GM12891 (cell line): ENCODE data around the gene NUDT17.

Experiments
- DNase-seq: peaks from one replicate; pipeline ENCODE4 v3.0.0; 2011; ENCODE audit warnings: low spot score; ENCODE audit not compliant: insufficient read length
- FAIRE-seq: peaks from 2 replicates; lab custom pipeline; 2011; peaks lifted over from hg19 to GRCh38; lab: Jason Lieb, UNC
- PAX5 ChIP-seq: IDR thresholded peaks from 2 replicates; pipeline ENCODE4 v1.6.1; 2011; ENCODE audit warnings: low read length, moderate library complexity, mild to moderate bottlenecking; ENCODE audit not compliant: insufficient read depth, severe bottlenecking
- POLR2A ChIP-seq: IDR thresholded peaks from 2 replicates; pipeline ENCODE4 v1.6.1; 2011; ENCODE audit warnings: low read depth, low read length, control low read depth
- POLR2AphosphoS5 ChIP-seq: IDR thresholded peaks from 2 replicates; pipeline ENCODE4 v1.6.1; 2011; ENCODE audit warnings: low read depth, low read length, control low read depth
- POU2F2 ChIP-seq: IDR thresholded peaks from 2 replicates; pipeline ENCODE4 v1.6.1; 2011; ENCODE audit warnings: low read depth, mild to moderate bottlenecking, control low read depth, low read length, moderate library complexity
- SPI1 ChIP-seq: IDR thresholded peaks from 2 replicates; pipeline ENCODE4 v1.6.1; 2011; ENCODE audit warnings: low read depth, low read length, control low read depth
- TAF1 ChIP-seq: IDR thresholded peaks from 2 replicates; pipeline ENCODE4 v1.6.1; 2011; ENCODE audit warnings: low read depth, low read length, control low read depth

NUDT17 gene

DNA sequence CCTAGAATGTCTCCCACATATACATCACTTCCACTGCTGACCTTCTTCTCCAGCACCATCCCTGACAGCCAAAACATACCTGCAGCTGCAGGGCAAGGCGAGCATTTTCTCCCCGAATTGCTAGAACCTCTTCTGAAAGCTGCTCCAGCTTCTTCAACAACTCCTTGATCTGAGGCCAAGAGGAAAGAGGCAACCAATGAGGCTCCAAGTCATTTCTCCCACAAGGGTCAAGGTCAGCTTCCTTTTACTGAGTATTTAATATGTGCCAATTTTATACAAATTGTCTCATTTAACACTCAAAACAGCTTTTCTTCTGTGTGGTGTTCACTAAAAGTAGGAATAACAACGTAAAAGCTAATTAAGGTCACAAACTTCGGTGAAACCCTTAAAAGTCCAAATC lies 22.8 kb downstream of the NUDT17 start:
- no peak for DNase-seq
- TF ChIP-seq POU2F2 = no peak
- no peak for TF ChIP-seq POLR2AphosphoS5
- no peak for TF ChIP-seq TAF1
- FAIRE-seq = no peak

DNA sequence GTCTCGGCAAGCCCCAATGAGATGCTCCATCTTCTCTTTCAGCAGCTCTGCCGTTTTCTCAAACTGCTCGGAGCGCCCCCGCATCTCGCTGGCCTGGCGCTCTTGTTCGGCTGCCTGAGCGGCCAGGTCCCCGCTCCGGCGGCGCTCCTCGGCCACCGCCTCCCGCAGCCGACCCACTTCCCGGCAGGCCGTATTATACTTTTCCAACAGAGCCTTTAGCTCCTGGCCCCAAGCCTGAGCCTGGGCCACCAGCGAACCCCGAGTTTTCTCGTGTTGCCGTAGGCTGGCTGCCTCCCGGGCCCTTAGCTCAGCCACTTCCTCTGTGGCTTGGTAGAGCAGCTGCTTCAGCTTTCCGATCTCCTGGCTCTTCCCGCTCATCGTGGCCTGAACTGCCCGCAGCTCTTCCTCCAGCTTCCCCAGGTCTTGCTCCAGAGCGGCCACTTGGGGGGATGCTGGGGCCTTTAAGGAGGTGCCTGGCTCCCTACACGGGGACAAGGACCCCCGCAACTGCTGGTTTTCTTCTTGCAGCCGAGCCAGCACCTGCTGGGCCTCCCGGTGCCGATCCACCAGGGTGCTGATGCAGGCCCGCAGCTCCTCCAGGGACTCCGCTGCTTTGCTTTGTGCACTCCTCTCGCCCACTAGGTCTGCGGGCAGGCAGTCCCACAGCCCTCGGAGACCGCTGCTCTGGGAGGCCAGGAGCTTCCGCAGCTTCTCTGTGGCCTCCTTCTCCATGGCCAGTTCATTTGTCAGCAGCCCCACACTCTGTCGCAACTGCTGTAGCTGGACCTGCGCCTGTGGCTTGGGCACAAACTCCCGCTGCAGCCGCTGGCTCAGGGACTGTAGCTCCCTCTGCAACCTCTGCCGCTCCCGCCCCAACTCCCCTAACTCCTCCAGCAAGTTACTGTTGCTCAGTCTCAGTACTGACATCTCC lies 26.8 kb downstream of the NUDT17 start:
- peak; percentile 9 for FAIRE-seq
- DNase-seq = peak; percentile 41
- TF ChIP-seq TAF1 = no peak
- TF ChIP-seq SPI1 = peak; percentile 49; the same call in 1 of the 2 replicates

DNA sequence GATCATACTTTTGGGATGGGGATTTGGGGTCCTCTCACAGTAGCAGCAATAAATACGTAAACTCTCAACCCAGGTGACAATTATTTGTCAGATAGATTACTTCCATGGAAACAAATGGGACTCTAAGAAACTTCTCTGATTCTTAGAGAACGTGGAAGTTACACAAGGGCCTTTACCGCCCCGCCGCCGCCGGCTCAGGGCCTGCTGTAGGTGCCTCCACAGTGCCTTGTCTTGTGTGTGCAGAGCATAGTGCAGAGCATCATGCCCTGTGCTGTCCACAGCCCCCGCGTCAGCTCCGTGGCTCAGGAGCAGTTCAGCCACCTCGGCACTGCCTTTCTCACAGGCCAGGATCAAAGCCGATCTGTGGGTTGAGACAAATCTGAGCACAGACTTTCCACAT lies 29.2 kb downstream of the NUDT17 start:
- FAIRE-seq (no peak), DNase-seq (no peak)
- no peak for TF ChIP-seq POLR2A
- no peak for TF ChIP-seq POU2F2
- TF ChIP-seq SPI1 = no peak
- no peak for TF ChIP-seq TAF1
- no peak for TF ChIP-seq PAX5
- no peak for TF ChIP-seq POLR2AphosphoS5

GRCh38 chr1:145877923-145878486 lies 32.6 kb downstream of the NUDT17 start:
- TF ChIP-seq SPI1 (no peak), POU2F2 (no peak), POLR2AphosphoS5 (no peak), TAF1 (no peak), PAX5 (no peak), POLR2A (no peak)
- DNase-seq = no peak
- no peak for FAIRE-seq

DNA sequence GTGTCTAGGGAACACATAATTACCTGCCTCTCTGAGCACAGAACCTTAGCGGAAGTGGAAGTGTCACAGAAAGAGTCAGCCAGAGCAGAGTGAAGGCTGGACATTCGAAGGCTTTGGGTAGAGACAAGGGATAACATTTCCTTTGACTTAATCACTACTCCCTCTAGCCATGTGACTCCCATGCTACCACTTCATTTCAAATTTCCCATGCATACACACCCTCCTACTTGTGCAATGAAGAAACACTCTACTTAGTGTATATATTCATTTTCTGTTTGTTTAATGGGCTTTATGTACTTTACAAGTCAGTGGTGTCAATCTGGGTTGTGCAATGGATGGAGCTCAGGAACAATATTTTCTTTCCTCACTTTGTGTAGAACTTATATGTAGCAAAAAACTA lies 33.3 kb downstream of the NUDT17 start:
- DNase-seq (no peak), FAIRE-seq (no peak)
- TF ChIP-seq POLR2AphosphoS5 (no peak), POU2F2 (no peak), SPI1 (no peak), POLR2A (no peak), TAF1 (no peak), PAX5 (no peak)

- no peak for TF ChIP-seq PAX5
- no peak for TF ChIP-seq SPI1
- no peak for TF ChIP-seq POLR2AphosphoS5
- TF ChIP-seq TAF1 = no peak
- no peak for TF ChIP-seq POLR2A
- TF ChIP-seq POU2F2 = no peak
- no peak for DNase-seq
- FAIRE-seq = no peak
Observed at GRCh38 chr1:145879775-145880174, 34.3 kb downstream of the NUDT17 start.

DNA sequence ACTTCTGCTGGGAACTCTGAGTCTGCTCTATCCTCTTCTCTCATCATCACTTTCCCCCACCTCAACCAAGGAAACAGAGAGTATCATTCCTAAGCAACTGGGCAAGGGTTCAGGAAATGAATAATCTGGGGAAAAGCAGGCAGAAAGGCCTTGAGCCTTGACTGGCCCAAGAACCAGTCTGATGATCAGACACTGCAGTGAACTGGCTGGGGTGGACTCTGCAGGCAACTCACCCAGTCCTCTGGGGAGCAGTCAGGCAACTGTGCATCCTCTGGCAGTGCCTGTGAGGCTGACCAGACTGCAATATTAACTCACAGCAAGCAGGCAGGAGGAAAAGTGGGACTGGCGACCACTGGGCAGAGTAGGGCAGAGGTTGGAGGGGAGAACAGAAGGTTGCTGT lies 39.2 kb downstream of the NUDT17 start:
- DNase-seq (no peak), FAIRE-seq (no peak)
- TF ChIP-seq TAF1 (no peak), POLR2AphosphoS5 (no peak), POLR2A (no peak), POU2F2 (no peak), SPI1 (no peak), PAX5 (no peak)

GRCh38 chr1:145885738-145886287 lies 40.4 kb downstream of the NUDT17 start, which contains the start of gene ANKRD35:
ANKRD35 (minus strand) TSS chr1:145885866; CDS start chr1:145885758, 108 bp downstream.
- FAIRE-seq (peak; percentile 78), DNase-seq (peak; percentile 98)
- TF ChIP-seq POLR2A = no peak
- TF ChIP-seq POLR2AphosphoS5 = no peak
- TF ChIP-seq POU2F2 = no peak
- no peak for TF ChIP-seq TAF1
- TF ChIP-seq SPI1 = no peak
- no peak for TF ChIP-seq PAX5

- no peak for DNase-seq
- no peak for FAIRE-seq
- TF ChIP-seq POU2F2 (no peak), SPI1 (no peak), PAX5 (no peak), POLR2AphosphoS5 (no peak), POLR2A (no peak), TAF1 (no peak)
Observed at GRCh38 chr1:145886390-145886789, 41.0 kb downstream of the NUDT17 start.

- TF ChIP-seq PAX5 (no peak), SPI1 (no peak), TAF1 (no peak), POLR2A (no peak), POLR2AphosphoS5 (no peak), POU2F2 (no peak)
- no peak for FAIRE-seq
- DNase-seq = no peak
Observed at GRCh38 chr1:145886816-145887215, 41.4 kb downstream of the NUDT17 start.
